Progenitor cell of endocrine pancreas (in vitro differentiated cells): ENCODE measurements around the gene ACOXL. TPM values are rescaled to one million over a fixed set of nuclear protein-coding genes. Genes with fewer than 3 reads are reported as not detected.

Experiments
- DNase-seq: peaks from one replicate; pipeline ENCODE4 v3.0.0; 2021; ENCODE audit warnings: low spot score; ENCODE audit not compliant: unreplicated experiment
- H3K27ac Mint-ChIP-seq: 2 replicates; pipeline ENCODE4 v1.8.0; 2021; ENCODE audit warnings: mild to moderate bottlenecking, moderate library complexity, mixed read lengths
- H3K27me3 Mint-ChIP-seq: 2 replicates; pipeline ENCODE4 v1.8.0; 2021; ENCODE audit warnings: mixed read lengths
- H3K36me3 Mint-ChIP-seq: 2 replicates; pipeline ENCODE4 v1.8.0; 2022; ENCODE audit warnings: mixed read lengths; ENCODE audit not compliant: insufficient read depth
- H3K4me1 Mint-ChIP-seq: 2 replicates; pipeline ENCODE4 v1.8.0; 2021; ENCODE audit warnings: low read depth, mixed read lengths
- H3K4me3 Mint-ChIP-seq: 2 replicates; pipeline ENCODE4 v1.8.0; 2021; ENCODE audit warnings: low read depth, mild to moderate bottlenecking, moderate library complexity, mixed read lengths
- H3K9me3 Mint-ChIP-seq: 2 replicates; pipeline ENCODE4 v1.8.0; 2021; ENCODE audit warnings: low read depth, mixed read lengths
- CTCF ChIP-seq: fragments of 200-600 bp; sonication (generic); IDR thresholded peaks from one replicate; pipeline ENCODE4 v1.5.0; 2021; ENCODE audit warnings: antibody characterized with exemption, mild to moderate bottlenecking; ENCODE audit not compliant: unreplicated experiment
- total RNA-seq: library from RNA; stranded (reverse); gene quantifications from 2 replicates; pipeline ENCODE4 v1.2.1, GENCODE V29; 2021

Gene ACOXL
- total RNA-seq, 1 donor from 2014 or later: 0.19 TPM

- Mint-ChIP-seq H3K27ac (peak overlapping the region; percentile 50), H3K4me1 (no peaks in the 10 kb centered on the region), H3K36me3 (peaks cover 2% of the 10 kb centered on the region), H3K27me3 (no peaks in the 10 kb centered on the region), H3K9me3 (peaks cover 6% of the 10 kb centered on the region), H3K4me3 (no peak overlapping the region)
- TF ChIP-seq CTCF: no peak
- DNase-seq: no peak
Observed at GRCh38 chr2:111017034-111017622, 284.8 kb downstream of the ACOXL start.

- H3K27ac Mint-ChIP-seq: no peak overlapping the region
- no peak overlapping the region for H3K4me3 Mint-ChIP-seq
- TF ChIP-seq CTCF: no peak
- peaks cover 6% of the 10 kb centered on the region for H3K9me3 Mint-ChIP-seq
- H3K27me3 Mint-ChIP-seq: no peaks in the 10 kb centered on the region
- DNase-seq: no peak
- H3K36me3 Mint-ChIP-seq: peaks cover 2% of the 10 kb centered on the region
- no peaks in the 10 kb centered on the region for H3K4me1 Mint-ChIP-seq
Observed at GRCh38 chr2:111017909-111018308, 285.5 kb downstream of the ACOXL start.

GRCh38 chr2:111019381-111019780, 287.0 kb downstream of the ACOXL start:
- no peak for DNase-seq
- Mint-ChIP-seq H3K9me3 (no peaks in the 10 kb centered on the region), H3K4me1 (no peaks in the 10 kb centered on the region), H3K4me3 (no peak overlapping the region), H3K27ac (no peak overlapping the region), H3K36me3 (no peaks in the 10 kb centered on the region), H3K27me3 (no peaks in the 10 kb centered on the region)
- TF ChIP-seq CTCF: no peak

- no peaks in the 10 kb centered on the region for H3K4me1 Mint-ChIP-seq
- no peak for TF ChIP-seq CTCF
- no peak for DNase-seq
- H3K4me3 Mint-ChIP-seq: no peak overlapping the region
- no peaks in the 10 kb centered on the region for H3K27me3 Mint-ChIP-seq
- H3K36me3 Mint-ChIP-seq: no peaks in the 10 kb centered on the region
- H3K27ac Mint-ChIP-seq: no peak overlapping the region
- H3K9me3 Mint-ChIP-seq: no peaks in the 10 kb centered on the region
Observed at GRCh38 chr2:111022633-111023032, 290.3 kb downstream of the ACOXL start.

GRCh38 chr2:111024496-111024895, 292.1 kb downstream of the ACOXL start:
- no peak for TF ChIP-seq CTCF

More at GRCh38 chr2:111024496-111024895, 292.1 kb downstream of the ACOXL start:
- Mint-ChIP-seq H3K4me1 (no peaks in the 10 kb centered on the region), H3K9me3 (peaks cover 3% of the 10 kb centered on the region), H3K4me3 (no peak overlapping the region), H3K27ac (no peak overlapping the region), H3K27me3 (no peaks in the 10 kb centered on the region), H3K36me3 (no peaks in the 10 kb centered on the region)
- no peak for DNase-seq
